GM18517 (cell line): ENCODE results near the gene CDHR2.
A peak's percentile ranks its signal among the peaks of the same experiment; 100 is the strongest.

Experiments
- ATAC-seq: cut with Tn5 transposase; IDR thresholded peaks from one replicate; pipeline ENCODE4 v1.9.1; 2021; ENCODE audit warnings: mild to moderate bottlenecking, moderate library complexity; ENCODE audit not compliant: unreplicated experiment

CDHR2 gene

GRCh38 chr5:176527246-176528222 is 21.6 kb upstream of the CDHR2 start:
- ATAC-seq: no peak

GRCh38 chr5:176528301-176528700 is 20.8 kb upstream of the CDHR2 start:
- no peak for ATAC-seq

- ATAC-seq: no peak
These were observed 20.4 kb upstream of the CDHR2 start for GRCh38 chr5:176528761-176529115.

GRCh38 chr5:176529116-176529740 is 19.9 kb upstream of the CDHR2 start:
- no peak for ATAC-seq

- no peak for ATAC-seq
These were observed 19.4 kb upstream of the CDHR2 start for GRCh38 chr5:176529741-176530141.

GRCh38 chr5:176530393-176530982 is 18.7 kb upstream of the CDHR2 start:
- ATAC-seq: no peak

GRCh38 chr5:176530983-176531901 is 17.9 kb upstream of the CDHR2 start:
- no peak for ATAC-seq

GRCh38 chr5:176531902-176532493 is 17.1 kb upstream of the CDHR2 start:
- no peak for ATAC-seq

- ATAC-seq: no peak
These were observed 16.3 kb upstream of the CDHR2 start for GRCh38 chr5:176532795-176533194.

GRCh38 chr5:176533390-176533789 is 15.8 kb upstream of the CDHR2 start:
- ATAC-seq: no peak

- ATAC-seq: no peak
These were observed 15.1 kb upstream of the CDHR2 start for GRCh38 chr5:176533894-176534611.

GRCh38 chr5:176534640-176535039 is 14.5 kb upstream of the CDHR2 start:
- ATAC-seq: no peak

GRCh38 chr5:176535101-176535663 is 14.0 kb upstream of the CDHR2 start:
- ATAC-seq: no peak

GRCh38 chr5:176535664-176536131 is 13.4 kb upstream of the CDHR2 start:
- no peak for ATAC-seq

GRCh38 chr5:176536132-176536901 is 12.8 kb upstream of the CDHR2 start:
- no peak for ATAC-seq

GRCh38 chr5:176536902-176537553 is 12.1 kb upstream of the CDHR2 start, which contains the start of gene RNF44:
Gene RNF44, minus strand, starts transcription at chr5:176537402. Its CDS starts 4,930 bp downstream, at chr5:176532472.
- ATAC-seq: peak; percentile 59

- ATAC-seq: peak; percentile 56
These were observed 11.4 kb upstream of the CDHR2 start for GRCh38 chr5:176537554-176538229.
